OCI-LY1 (cell line): Measurements from ENCODE around the gene CNBD2.
"Not testable (repeated sequence)": the region's sequence is repeated elsewhere in the genome, so short reads cannot be mapped to it uniquely, and the experiment has no call there.

Experiments used
- H2AFZ ChIP-seq: fragments of 200-600 bp; sonication (generic), shearing (Covaris generic); 2 replicates; pipeline ENCODE4 v1.6.0; 2014; ENCODE audit warnings: antibody characterized with exemption, mild to moderate bottlenecking, low read length
- H3F3A ChIP-seq: fragments of 200-600 bp; sonication (generic), shearing (Covaris generic); 2 replicates; pipeline ENCODE4 v1.6.0; 2014; ENCODE audit warnings: mild to moderate bottlenecking, antibody characterized with exemption, low read length, moderate library complexity; ENCODE audit not compliant: insufficient read depth
- H3K27ac ChIP-seq: fragments of 200-600 bp; sonication (generic); 2 replicates; pipeline ENCODE4 v1.5.1; 2014; ENCODE audit warnings: low read length, mixed run types, mild to moderate bottlenecking, low read depth; ENCODE audit not compliant: poor library complexity, severe bottlenecking
- H3K27me3 ChIP-seq: fragments of 200-600 bp; sonication (generic); 2 replicates; pipeline ENCODE4 v1.6.0; 2014; ENCODE audit warnings: antibody characterized with exemption, mild to moderate bottlenecking, low read length, moderate library complexity; ENCODE audit not compliant: insufficient read depth
- H3K36me3 ChIP-seq: fragments of 200-600 bp; sonication (generic); 2 replicates; pipeline ENCODE4 v1.6.1; 2014; ENCODE audit warnings: mild to moderate bottlenecking, antibody characterized with exemption, low read length, moderate library complexity, mixed read lengths; ENCODE audit not compliant: insufficient read depth
- H3K4me1 ChIP-seq: fragments of 200-600 bp; sonication (generic); 2 replicates; pipeline ENCODE4 v1.5.1; 2014; ENCODE audit warnings: mild to moderate bottlenecking, low read length, moderate library complexity; ENCODE audit not compliant: insufficient read depth, severe bottlenecking
- H3K4me2 ChIP-seq: fragments of 200-600 bp; sonication (generic), shearing (Covaris generic); 2 replicates; pipeline ENCODE4 v1.6.1; 2014; ENCODE audit warnings: low read length
- H3K4me3 ChIP-seq: fragments of 200-600 bp; sonication (generic); 2 replicates; pipeline ENCODE4 v1.5.1; 2014; ENCODE audit warnings: low read length, low read depth, mild to moderate bottlenecking, mixed read lengths; ENCODE audit not compliant: poor library complexity, severe bottlenecking
- H3K79me2 ChIP-seq: fragments of 200-600 bp; shearing (Covaris generic); 2 replicates; pipeline ENCODE4 v1.6.1; 2016; ENCODE audit warnings: mixed run types, low read length, mixed read lengths; ENCODE audit not compliant: insufficient read depth
- H3K9ac ChIP-seq: fragments of 200-600 bp; sonication (generic), shearing (Covaris generic); 2 replicates; pipeline ENCODE4 v1.6.1; 2014; ENCODE audit warnings: mild to moderate bottlenecking, low read length, mixed read lengths
- H3K9me2 ChIP-seq: fragments of 200-600 bp; sonication (generic), shearing (Covaris generic); 2 replicates; pipeline ENCODE4 v1.6.1; 2014; ENCODE audit warnings: low read depth, mild to moderate bottlenecking, low read length, mixed read lengths
- H3K9me3 ChIP-seq: fragments of 200-600 bp; shearing (Covaris generic); 2 replicates; pipeline ENCODE4 v1.6.1; 2014; ENCODE audit warnings: low read length, mixed read lengths
- H4K20me1 ChIP-seq: fragments of 200-600 bp; sonication (generic), shearing (Covaris generic); 2 replicates; pipeline ENCODE4 v1.6.0; 2016; ENCODE audit warnings: mild to moderate bottlenecking, low read length; ENCODE audit not compliant: insufficient read depth
- CTCF ChIP-seq: fragments of 200-600 bp; sonication (generic), shearing (Covaris generic); IDR thresholded peaks from 2 replicates; pipeline ENCODE4 v1.5.1; 2017; ENCODE audit warnings: mild to moderate bottlenecking, antibody characterized with exemption, low read length, moderate library complexity, mixed read lengths
- EZH2 ChIP-seq: fragments of 200-600 bp; sonication (generic), shearing (Covaris generic); IDR thresholded peaks from 2 replicates; pipeline ENCODE4 v1.8.0; 2017; ENCODE audit warnings: borderline replicate concordance, mixed run types, mild to moderate bottlenecking, antibody characterized with exemption, low read length, moderate library complexity, mixed read lengths

The CNBD2 gene

GRCh38 chr20:36050436-36051317 lies 82.3 kb downstream of the CNBD2 start:
- Histone ChIP-seq H3K27ac (peak overlapping the region; percentile 52), H3K4me3 (peak overlapping the region; percentile 92), H4K20me1 (no peaks in the 10 kb centered on the region), H3K9ac (peak overlapping the region; percentile 97), H2AFZ (peak overlapping the region; percentile 84), H3K9me3 (no peaks in the 10 kb centered on the region), H3F3A (no peaks in the 10 kb centered on the region), H3K79me2 (peaks cover 28% of the 10 kb centered on the region), H3K36me3 (peaks cover 13% of the 10 kb centered on the region), H3K27me3 (no peaks in the 10 kb centered on the region), H3K4me1 (peaks cover 19% of the 10 kb centered on the region), H3K4me2 (peak overlapping the region; percentile 63), H3K9me2 (no peaks in the 10 kb centered on the region)
- TF ChIP-seq CTCF (no peak), EZH2 (no peak)

DNA sequence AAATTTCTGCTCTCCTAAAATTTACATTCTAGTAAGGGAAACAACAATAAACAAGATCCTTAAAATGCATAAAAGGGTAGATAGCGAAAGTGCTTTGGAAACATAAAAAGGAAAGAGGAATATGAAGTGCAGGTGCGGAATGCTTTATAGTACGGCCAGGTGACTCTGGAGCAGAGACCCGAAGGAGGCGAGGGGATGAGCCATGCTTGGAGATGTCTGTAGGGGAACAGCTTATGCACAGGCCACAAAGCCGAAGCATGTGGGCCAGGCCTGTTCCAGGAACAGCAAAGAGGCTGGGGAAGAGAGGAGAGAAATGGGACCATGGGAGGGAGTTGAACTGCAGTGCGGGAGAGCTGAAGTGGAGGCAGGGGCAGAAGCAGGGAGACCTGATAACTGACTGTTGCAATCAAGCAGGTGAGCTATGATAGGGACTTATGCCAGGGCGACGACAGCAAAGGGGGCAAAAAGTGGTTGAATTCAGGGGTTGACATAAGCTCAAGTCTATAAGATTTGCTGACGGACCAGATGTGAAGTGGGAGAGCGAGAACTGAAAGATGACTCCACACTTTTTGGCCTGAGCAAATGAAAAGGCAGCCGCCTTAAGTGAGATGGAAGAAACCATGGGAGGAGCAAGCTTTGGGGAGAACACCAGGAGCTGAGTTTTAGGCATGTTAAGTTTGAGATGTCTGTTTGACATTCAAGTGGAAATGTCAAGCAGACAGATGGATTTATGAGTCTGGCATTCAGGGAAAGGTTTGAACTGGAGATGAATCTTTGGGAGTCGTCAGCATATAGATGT lies 83.1 kb downstream of the CNBD2 start:
- H3K9me2 ChIP-seq: no peaks in the 10 kb centered on the region
- H4K20me1 ChIP-seq: no peaks in the 10 kb centered on the region
- H3K4me3 ChIP-seq: peak overlapping the region; percentile 92
- H3F3A ChIP-seq: no peaks in the 10 kb centered on the region
- H3K9me3 ChIP-seq: no peaks in the 10 kb centered on the region
- H2AFZ ChIP-seq: peak overlapping the region; percentile 84
- peak overlapping the region; percentile 36; the same call in 1 of the 2 replicates for H3K9ac ChIP-seq
- peaks cover 13% of the 10 kb centered on the region for H3K36me3 ChIP-seq
- peaks cover 28% of the 10 kb centered on the region for H3K79me2 ChIP-seq
- H3K4me2 ChIP-seq: peak overlapping the region; percentile 63
- peaks cover 19% of the 10 kb centered on the region for H3K4me1 ChIP-seq
- H3K27ac ChIP-seq: no peak overlapping the region
- no peak for TF ChIP-seq EZH2
- TF ChIP-seq CTCF: no peak
- no peaks in the 10 kb centered on the region for H3K27me3 ChIP-seq

- Histone ChIP-seq H4K20me1 (no peaks in the 10 kb centered on the region), H3K79me2 (peaks cover 28% of the 10 kb centered on the region), H3K9ac (no peak overlapping the region), H3F3A (no peaks in the 10 kb centered on the region), H2AFZ (peak overlapping the region; percentile 30; the same call in 1 of the 2 replicates), H3K27ac (no peak overlapping the region), H3K27me3 (no peaks in the 10 kb centered on the region), H3K9me3 (no peaks in the 10 kb centered on the region), H3K4me1 (peaks cover 19% of the 10 kb centered on the region), H3K4me2 (no peak overlapping the region), H3K9me2 (no peaks in the 10 kb centered on the region), H3K4me3 (no peak overlapping the region), H3K36me3 (peaks cover 13% of the 10 kb centered on the region)
- TF ChIP-seq CTCF (no peak), EZH2 (no peak)
These were observed 83.7 kb downstream of the CNBD2 start for GRCh38 chr20:36052117-36052513.

GRCh38 chr20:36053863-36054518 lies 85.6 kb downstream of the CNBD2 start:
- not testable (repeated sequence) for H3K4me3 ChIP-seq, H3K4me1 ChIP-seq, H3K9me2 ChIP-seq, H3K27me3 ChIP-seq, H3K9me3 ChIP-seq, H3K9ac ChIP-seq, H3F3A ChIP-seq, H2AFZ ChIP-seq, H3K4me2 ChIP-seq, H4K20me1 ChIP-seq, H3K36me3 ChIP-seq, H3K27ac ChIP-seq
- H3K79me2 ChIP-seq: peaks cover 15% of the 10 kb centered on the region
